ENCODE measurements around the gene CDH13. TPM values are rescaled to one million over a fixed set of nuclear protein-coding genes. Genes with fewer than 3 reads are reported as not detected.

Gene CDH13
- total RNA-seq, 2 donors from 2014 or later, result 4.1 to 7.1 TPM

DNA sequence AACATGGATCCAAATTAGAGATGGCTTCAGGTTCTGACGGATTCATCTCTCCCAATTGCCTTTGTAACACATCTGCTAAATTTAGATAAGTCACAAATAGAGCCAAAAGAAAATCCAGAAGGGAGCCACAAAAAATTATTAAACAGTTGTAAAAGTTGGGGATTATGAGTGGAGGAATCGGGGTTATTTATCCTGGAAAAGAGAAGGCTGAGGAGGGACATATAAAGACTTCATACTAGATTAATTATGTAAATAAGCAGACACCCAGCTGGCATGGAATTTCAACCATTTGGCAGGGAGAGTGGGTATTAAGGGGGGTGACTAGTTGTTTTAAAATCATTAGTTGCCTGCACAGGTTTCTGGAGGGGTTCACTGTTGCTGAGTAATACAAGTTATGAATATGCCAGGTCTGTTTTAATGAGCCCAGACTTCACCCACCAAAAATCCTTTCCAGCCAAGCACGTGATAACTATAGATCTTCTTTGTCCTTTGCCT lies 89.6 kb downstream of the CDH13 start:
- DNase-seq (no peak), ATAC-seq (no peak)
- intact Hi-C loops (cut with DNase I, micrococcal nuclease), result no loop called here

DNA sequence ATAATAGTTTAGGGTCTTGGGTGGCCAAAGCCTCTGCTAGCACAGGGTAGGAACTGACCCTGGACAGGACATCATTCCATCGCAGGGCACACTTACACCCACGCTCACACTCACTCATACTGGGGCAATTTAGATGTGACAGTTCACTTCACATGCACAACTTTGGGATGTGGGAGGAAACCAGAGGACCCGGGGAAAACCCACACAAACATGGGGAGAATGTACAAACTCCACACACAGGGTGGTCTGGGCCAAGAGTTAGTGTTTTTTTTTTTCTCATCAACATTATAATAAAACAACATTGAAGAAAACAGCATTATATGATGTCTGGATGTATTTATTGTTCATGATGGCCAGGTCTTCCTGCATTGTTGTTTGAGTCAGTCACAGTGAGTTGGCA lies 93.6 kb downstream of the CDH13 start:
- DNase-seq, result no peak
- intact Hi-C loops (cut with DNase I, micrococcal nuclease), result no loop called here
- ATAC-seq, result no peak

DNA sequence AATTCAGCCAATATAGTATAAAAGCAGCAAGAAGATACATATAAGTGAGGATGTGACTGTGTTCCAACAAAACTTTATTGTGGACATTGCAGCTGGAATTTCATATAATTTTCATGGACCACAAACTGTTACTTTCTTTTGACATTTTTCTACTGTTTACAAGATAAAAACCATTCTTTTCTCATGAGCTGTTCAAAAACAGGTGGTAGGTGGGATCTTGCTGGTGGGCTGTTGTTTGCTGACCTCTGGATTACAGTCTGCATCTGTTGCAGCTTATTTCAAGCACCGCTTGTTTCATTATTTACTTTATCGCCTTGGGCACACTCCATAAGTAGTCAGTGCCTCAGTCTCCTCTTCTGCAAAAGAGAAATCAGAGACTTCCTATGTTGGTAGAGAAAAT lies 99.5 kb downstream of the CDH13 start:
- ATAC-seq, result no peak
- intact Hi-C loops (cut with DNase I, micrococcal nuclease), result no loop called here
- DNase-seq, result no peak

DNA sequence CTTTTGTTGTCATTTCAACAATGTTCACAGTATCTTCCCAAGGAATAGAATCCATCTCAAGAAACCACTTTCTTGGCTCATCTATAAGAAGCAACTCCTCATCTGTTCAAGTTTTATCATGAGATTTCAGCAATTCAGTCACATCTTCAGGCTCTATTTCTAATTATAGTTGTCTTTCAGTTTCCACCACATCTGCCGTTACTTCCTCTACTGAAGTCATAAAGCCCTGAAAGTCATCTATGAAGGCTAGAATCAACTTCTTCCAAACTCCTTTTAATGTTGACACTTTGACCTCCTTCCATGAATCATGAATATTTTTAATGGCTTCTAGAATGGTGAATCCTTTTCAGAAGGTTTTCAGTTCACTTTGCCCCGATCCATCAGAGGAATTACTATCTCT lies 102.1 kb downstream of the CDH13 start:
- intact Hi-C loops (cut with DNase I, micrococcal nuclease), result no loop called here
- no peak for DNase-seq

DNA sequence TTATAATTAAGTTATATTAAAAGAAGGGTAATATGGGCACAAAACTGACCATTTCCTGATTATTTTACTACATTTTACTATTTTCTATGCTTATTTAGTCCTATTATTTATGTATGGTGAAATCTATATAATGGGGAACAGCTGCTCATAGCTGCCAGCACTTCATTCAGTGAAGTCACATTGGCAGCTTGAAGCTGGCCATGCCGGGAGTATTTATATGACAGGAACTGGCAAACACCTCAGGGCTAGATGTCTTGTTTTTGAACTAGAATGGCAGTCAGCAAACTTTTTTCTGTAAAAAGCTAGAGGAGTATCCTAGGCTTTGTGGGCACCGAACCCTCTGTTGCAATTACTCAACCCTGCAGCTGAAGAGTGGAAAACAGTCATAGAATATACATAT lies 104.1 kb downstream of the CDH13 start:
- ATAC-seq (no peak), DNase-seq (no peak)
- intact Hi-C loops (cut with DNase I, micrococcal nuclease), result no loop called here

More for the DNA sequence above, 102.1 kb downstream of the CDH13 start:
- ATAC-seq, result no peak

DNA sequence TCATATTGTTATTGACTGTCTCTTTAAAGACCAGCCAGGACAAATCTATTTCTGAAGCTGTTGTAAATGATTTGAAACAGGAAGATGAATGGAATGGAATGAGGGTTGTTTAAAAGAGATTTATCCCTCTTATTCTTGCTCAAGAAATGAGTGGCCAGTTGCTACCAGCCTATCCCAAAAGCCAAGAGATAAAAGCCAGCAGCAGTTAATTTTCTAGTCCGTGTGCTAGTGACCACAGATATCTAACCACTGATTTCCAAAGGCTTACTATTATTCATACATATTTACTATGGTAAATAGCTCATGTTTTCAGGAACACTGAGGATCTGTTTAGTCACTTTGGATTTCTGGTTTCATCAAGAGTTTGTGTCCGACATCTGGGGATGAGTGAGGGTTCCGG lies 105.7 kb downstream of the CDH13 start:
- intact Hi-C loops (cut with DNase I, micrococcal nuclease), result no loop called here
- ATAC-seq (no peak), DNase-seq (no peak)

DNA sequence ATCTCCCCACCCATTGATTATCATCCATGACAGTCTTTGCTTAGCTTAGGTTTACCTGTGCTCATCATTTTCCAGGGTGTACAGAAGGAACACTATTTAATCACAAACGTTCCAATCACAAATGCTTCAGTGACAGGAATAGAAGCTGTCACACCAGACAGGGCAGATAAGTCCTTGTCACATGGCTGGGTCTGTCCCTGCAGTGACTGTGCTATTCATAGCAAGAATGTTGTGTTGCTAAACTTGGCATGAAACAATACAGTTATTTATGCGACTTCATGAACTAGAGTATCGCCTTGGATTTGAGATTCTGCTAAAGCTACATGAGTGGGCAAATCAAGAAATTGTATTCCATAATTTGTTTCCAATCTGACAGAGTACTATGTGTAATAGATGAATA lies 108.4 kb downstream of the CDH13 start:
- intact Hi-C loops (cut with DNase I, micrococcal nuclease), result no loop called here
- DNase-seq, result no peak
- ATAC-seq, result no peak

DNA sequence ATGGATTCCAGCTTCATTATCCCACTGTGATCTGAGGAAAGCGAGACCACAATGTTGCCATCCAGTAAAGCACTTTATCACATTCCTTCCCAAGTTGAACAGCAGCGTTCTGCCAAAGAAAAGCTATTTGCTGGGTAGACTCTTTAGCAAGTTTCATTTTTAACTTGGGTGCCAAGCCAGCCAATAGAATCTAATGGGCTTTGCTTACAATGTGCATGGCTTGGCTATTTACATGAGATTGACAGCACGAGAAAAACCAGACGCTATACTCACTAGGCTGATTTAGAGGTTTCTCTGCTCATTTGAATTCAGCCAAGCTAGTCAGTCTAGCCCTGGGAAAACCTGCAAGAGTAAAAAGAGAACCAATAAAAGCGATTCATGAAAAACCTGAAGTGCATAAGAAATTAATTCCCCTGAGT lies 108.9 kb downstream of the CDH13 start:
- DNase-seq, result no peak
- intact Hi-C loops (cut with DNase I, micrococcal nuclease), result no loop called here
- ATAC-seq, result no peak

DNA sequence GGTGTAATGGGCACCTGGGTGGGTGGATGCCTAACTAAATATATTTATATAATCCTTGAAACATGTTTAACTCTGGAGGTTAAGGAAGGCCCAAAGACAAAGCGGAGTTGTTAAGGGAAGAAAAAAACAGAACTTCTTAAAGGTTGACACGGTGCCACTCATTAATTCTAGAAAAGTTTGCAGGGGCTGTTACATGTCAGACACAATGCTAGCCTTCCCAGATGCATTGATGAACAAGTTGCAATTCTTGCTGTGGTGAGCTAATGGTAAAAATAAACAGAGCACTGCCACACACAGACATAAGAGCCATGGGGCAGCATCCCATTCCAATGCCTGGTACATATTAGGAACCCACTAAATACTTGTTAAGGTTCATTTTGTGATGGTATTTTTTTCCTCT lies 109.5 kb downstream of the CDH13 start:
- DNase-seq (no peak), ATAC-seq (no peak)
- intact Hi-C loops (cut with DNase I, micrococcal nuclease), result no loop called here

DNA sequence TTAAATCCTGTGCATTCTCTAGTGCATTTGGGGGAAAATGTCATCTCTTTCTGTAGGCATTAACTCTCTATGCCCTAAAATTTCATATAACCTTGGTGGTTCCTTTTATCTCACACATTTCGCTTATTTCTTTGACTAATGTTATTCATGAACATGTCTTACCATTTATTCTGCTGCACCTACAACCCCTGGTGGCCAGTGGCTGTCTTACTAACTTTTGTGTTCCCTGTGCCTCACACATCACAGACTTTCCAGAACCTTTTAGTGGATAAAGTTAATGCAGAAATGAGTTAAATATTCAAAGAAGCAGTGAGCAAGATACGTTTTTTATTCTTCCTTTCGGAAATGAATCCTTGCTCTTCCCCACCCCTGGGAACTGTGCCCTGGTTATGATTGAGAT lies 111.9 kb downstream of the CDH13 start:
- intact Hi-C loops (cut with DNase I, micrococcal nuclease), result no loop called here
- ATAC-seq (no peak), DNase-seq (no peak)

DNA sequence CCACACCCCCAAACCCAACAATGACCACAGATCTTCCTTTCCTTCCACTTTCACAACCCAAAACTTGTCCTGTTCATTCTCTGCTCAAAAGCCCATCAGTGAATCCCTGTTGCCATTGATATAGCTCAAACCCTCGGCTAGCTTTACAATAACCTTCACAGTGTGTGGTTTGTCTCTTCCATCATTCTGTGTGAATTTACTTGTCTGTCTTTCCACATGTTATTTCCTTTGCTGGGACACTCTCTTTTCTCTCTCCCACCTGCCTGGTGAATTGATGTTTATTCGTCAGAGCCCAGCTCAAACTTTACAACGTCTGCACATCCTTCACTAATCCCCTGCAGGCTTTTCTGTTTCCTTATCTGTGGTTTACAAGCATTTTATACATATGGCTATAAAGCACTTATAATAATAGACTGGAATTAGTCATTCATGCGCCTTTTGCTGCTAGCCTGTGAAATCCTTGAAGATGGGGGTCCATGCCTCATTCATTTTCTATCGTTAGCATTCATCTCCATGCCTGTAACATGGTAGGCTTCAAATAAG lies 114.4 kb downstream of the CDH13 start:
- ATAC-seq, result no peak
- intact Hi-C loops (cut with DNase I, micrococcal nuclease), result no loop called here
- DNase-seq, result no peak

DNA sequence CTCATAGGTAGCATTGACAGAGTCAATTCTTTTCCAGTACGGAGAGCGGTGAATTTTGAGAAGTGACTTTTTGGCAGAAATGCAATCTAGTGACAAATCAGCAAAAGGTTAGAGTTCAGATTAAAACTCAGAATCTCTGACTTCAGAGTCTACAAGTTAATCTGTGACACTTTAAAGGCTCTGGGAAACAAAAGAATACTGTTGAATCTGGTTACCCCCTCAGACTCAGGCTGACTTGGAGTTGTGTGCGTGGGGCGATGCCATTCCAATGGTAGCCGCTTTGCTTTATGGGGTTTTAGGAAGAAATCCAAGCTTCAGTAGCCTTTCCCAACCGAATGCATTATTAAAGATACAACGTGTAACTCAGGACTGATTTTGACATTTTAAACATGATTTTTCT lies 118.2 kb downstream of the CDH13 start:
- intact Hi-C loops (cut with DNase I, micrococcal nuclease), result no loop called here
- DNase-seq (no peak), ATAC-seq (no peak)

DNA sequence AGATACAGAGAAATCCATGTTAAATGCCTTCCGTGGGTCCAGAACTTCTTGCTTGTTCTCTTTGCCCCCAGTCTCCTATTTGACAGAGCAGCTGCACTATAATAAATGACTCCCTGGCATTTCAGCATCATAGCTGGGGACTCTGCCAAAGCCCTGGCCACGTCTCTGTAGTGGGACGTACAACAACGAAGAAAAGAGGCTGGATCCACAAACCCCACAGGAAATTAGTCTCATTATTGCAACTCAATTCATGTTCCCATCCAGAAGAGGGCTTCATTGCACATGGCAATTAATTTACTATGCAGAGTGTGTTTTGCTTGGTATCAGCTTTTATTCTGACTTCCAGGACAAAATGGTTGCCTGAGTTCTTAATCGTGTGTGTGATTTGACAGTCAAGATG lies 121.3 kb downstream of the CDH13 start:
- DNase-seq, result no peak
- ATAC-seq, result no peak

DNA sequence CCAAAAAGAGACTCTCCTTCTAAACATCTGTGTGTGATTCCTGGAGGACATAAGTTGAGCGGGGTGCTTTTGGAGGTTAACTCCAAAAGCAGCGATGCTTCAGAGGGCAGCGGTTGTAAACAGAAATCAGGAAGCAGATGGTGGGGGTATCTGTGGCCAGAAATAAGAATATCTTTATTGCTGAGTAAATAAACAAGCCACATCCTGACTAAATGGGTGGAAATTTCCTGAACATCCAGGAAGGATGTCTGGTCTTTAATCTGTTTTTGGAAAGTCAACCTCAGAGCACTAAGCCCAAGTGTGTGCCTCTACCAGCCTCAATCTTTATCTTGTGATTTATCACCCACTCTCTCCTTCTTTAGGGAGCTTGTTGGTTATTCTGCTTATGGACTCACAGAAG lies 123.3 kb downstream of the CDH13 start:
- intact Hi-C loops (cut with DNase I, micrococcal nuclease), result no loop called here
- DNase-seq, result no peak
- ATAC-seq, result no peak

More for the DNA sequence above, 121.3 kb downstream of the CDH13 start:
- intact Hi-C loops (cut with DNase I, micrococcal nuclease), result no loop called here

DNA sequence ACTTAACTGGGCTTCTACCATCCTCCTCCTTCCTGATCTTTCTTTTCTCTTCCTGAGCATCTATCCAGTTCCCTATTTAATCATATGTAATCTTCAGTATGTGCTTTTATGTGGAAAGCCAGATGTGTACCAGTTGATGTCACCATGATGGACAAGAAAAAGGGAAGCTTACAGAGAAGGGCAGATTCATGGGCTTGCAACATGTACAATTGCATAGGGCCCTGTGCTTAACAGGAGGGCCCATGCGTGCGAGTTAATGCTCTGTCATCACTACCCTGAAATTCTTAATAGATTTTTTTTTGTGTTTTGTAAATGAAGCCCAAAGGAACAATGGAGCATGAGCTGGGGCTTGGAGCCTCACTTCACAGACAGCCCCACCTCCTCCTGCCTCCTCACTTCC lies 124.3 kb downstream of the CDH13 start:
- DNase-seq (no peak), ATAC-seq (no peak)
- intact Hi-C loops (cut with DNase I, micrococcal nuclease), result no loop called here

DNA sequence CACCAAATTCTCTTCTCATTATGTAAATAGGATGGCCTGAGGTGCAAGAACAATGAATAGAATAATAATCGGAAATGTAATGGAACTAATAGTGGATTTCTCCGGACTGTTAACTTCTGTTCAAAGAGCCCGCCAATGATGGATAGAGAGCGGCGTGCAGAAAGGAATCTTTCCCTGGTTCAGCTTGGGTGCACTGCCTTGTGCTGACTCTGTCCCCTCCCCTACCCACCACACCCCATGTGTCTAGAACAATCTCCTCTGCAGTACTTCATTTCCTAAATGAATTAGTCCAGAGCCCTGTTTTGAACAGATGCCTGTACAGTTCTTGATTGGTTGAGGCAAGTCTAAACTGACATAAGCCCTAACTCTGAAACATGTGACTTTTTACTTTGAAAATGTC lies 125.4 kb downstream of the CDH13 start:
- intact Hi-C loops (cut with DNase I, micrococcal nuclease), result no loop called here
- ATAC-seq (no peak), DNase-seq (no peak)

DNA sequence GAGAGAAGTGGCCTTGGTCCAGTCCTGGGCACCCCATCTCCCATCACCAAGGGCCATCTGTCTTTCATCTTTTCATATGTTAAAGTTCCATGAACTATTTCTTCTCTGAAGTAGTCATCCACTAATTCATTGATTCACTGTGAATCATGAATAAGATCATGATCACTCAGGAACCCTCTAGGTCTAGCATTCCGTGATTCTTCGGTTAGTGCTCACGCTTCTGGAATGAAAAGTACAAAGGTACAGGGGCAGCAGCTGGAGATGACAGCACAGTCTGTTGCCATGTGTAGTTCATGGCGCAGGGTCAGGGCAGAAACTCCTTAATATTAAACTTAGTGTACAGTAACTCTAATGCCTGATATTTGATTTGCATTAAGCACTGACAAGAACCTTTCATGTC lies 127.1 kb downstream of the CDH13 start:
- ATAC-seq, result no peak
- no peak for DNase-seq
- intact Hi-C loops (cut with DNase I, micrococcal nuclease), result no loop called here

DNA sequence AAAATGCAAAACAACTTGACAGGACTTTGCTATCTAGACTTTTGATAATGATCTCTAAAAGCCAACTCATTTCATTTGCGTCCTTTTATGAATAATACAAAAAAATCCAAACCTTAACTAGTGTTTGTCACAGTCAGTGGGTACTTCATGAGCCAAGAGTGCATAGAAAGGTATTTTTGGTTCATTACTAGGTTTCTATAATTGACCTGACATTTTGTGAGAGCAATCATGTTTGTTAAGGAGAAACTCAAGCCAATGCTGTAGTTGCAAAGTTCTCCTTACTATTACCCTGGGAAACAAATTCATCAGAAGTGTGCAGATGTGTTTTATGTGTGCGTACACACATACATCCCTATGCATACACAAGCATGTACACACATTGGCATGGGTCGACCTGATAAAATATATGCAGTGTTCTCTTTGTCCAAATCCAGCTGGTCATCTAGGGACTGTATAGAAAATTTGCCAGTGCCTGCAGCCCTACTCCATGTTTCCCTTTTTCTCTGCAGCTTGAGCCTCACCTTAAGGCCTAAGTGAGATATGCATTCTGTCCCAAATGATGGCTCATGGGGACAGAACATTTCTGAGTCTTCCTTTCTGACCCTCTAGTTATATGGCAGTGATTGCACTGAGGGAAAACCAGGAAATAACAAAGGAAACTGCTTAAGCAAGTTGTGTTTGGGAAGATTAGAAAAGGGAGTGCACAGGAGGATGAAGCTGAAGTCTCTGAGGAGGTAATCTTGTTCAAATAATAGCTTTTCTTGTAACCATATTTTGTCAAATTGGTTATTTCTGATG lies 128.1 kb downstream of the CDH13 start:
- intact Hi-C loops (cut with DNase I, micrococcal nuclease), result no loop called here
- DNase-seq, result no peak
- ATAC-seq, result no peak

DNA sequence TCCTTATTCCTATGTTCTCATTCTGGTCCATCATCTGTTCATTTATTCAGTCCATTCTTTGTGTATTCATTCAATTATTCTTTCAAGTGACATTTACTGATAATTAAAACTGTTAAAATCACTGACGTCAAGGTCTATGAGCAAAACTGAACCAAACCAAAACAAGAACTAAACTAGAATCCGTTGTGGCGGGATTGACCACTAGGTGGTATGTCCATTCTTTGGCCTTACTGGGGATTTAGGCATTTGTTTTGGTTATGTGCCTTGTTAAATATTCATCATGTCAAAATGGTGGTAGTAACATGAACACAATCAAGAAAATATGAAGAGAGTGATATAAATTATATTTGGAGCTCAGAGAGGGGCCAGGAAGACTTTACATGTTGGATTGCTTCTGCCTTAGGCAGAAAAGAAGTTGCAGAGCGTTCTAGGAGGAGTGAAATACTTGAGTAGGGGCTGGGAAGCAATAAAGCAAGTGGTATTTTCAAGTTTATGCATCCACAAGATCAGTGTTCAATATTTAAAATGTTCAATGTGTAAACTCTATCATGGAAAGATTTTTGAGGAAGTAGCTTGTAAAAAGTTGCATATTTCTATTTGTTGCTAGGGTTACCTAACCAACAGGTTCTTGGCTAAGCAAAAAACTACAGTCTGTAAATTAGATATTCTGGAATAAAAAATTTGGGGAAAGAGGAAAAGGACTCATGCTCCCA lies 129.0 kb downstream of the CDH13 start:
- intact Hi-C loops (cut with DNase I, micrococcal nuclease), result no loop called here
- ATAC-seq (no peak), DNase-seq (no peak)

DNA sequence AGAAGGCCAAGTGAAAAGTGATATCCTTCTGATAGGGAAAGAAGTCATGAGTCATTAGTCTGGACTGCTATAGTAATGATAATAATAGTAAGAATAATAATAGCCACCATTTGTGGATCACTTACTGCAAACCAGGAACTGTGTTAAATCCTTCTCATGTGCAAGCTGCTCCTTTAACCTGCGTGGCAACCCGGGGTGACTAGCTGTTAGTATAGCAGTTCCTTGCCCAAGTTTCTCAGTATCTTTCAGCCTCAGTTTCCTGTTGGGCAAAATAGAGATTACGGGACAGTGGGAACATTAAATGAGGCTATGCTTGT lies 129.5 kb downstream of the CDH13 start:
- ATAC-seq (no peak), DNase-seq (no peak)
- intact Hi-C loops (cut with DNase I, micrococcal nuclease), result no loop called here
